OCI-LY1 (cell line): Measurements from ENCODE around the gene PTPRD.

ENCODE experiments used
- H2AFZ ChIP-seq: fragments of 200-600 bp; sonication (generic), shearing (Covaris generic); 2 replicates; pipeline ENCODE4 v1.6.0; 2014; ENCODE audit warnings: antibody characterized with exemption, mild to moderate bottlenecking, low read length
- H3F3A ChIP-seq: fragments of 200-600 bp; sonication (generic), shearing (Covaris generic); 2 replicates; pipeline ENCODE4 v1.6.0; 2014; ENCODE audit warnings: mild to moderate bottlenecking, antibody characterized with exemption, low read length, moderate library complexity; ENCODE audit not compliant: insufficient read depth
- H3K27ac ChIP-seq: fragments of 200-600 bp; sonication (generic); 2 replicates; pipeline ENCODE4 v1.5.1; 2014; ENCODE audit warnings: low read length, mixed run types, mild to moderate bottlenecking, low read depth; ENCODE audit not compliant: poor library complexity, severe bottlenecking
- H3K27me3 ChIP-seq: fragments of 200-600 bp; sonication (generic); 2 replicates; pipeline ENCODE4 v1.6.0; 2014; ENCODE audit warnings: antibody characterized with exemption, mild to moderate bottlenecking, low read length, moderate library complexity; ENCODE audit not compliant: insufficient read depth
- H3K36me3 ChIP-seq: fragments of 200-600 bp; sonication (generic); 2 replicates; pipeline ENCODE4 v1.6.1; 2014; ENCODE audit warnings: mild to moderate bottlenecking, antibody characterized with exemption, low read length, moderate library complexity, mixed read lengths; ENCODE audit not compliant: insufficient read depth
- H3K4me1 ChIP-seq: fragments of 200-600 bp; sonication (generic); 2 replicates; pipeline ENCODE4 v1.5.1; 2014; ENCODE audit warnings: mild to moderate bottlenecking, low read length, moderate library complexity; ENCODE audit not compliant: insufficient read depth, severe bottlenecking
- H3K4me2 ChIP-seq: fragments of 200-600 bp; sonication (generic), shearing (Covaris generic); 2 replicates; pipeline ENCODE4 v1.6.1; 2014; ENCODE audit warnings: low read length
- H3K4me3 ChIP-seq: fragments of 200-600 bp; sonication (generic); 2 replicates; pipeline ENCODE4 v1.5.1; 2014; ENCODE audit warnings: low read length, low read depth, mild to moderate bottlenecking, mixed read lengths; ENCODE audit not compliant: poor library complexity, severe bottlenecking
- H3K79me2 ChIP-seq: fragments of 200-600 bp; shearing (Covaris generic); 2 replicates; pipeline ENCODE4 v1.6.1; 2016; ENCODE audit warnings: mixed run types, low read length, mixed read lengths; ENCODE audit not compliant: insufficient read depth
- H3K9ac ChIP-seq: fragments of 200-600 bp; sonication (generic), shearing (Covaris generic); 2 replicates; pipeline ENCODE4 v1.6.1; 2014; ENCODE audit warnings: mild to moderate bottlenecking, low read length, mixed read lengths
- H3K9me2 ChIP-seq: fragments of 200-600 bp; sonication (generic), shearing (Covaris generic); 2 replicates; pipeline ENCODE4 v1.6.1; 2014; ENCODE audit warnings: low read depth, mild to moderate bottlenecking, low read length, mixed read lengths
- H3K9me3 ChIP-seq: fragments of 200-600 bp; shearing (Covaris generic); 2 replicates; pipeline ENCODE4 v1.6.1; 2014; ENCODE audit warnings: low read length, mixed read lengths
- H4K20me1 ChIP-seq: fragments of 200-600 bp; sonication (generic), shearing (Covaris generic); 2 replicates; pipeline ENCODE4 v1.6.0; 2016; ENCODE audit warnings: mild to moderate bottlenecking, low read length; ENCODE audit not compliant: insufficient read depth
- CTCF ChIP-seq: fragments of 200-600 bp; sonication (generic), shearing (Covaris generic); IDR thresholded peaks from 2 replicates; pipeline ENCODE4 v1.5.1; 2017; ENCODE audit warnings: mild to moderate bottlenecking, antibody characterized with exemption, low read length, moderate library complexity, mixed read lengths
- EZH2 ChIP-seq: fragments of 200-600 bp; sonication (generic), shearing (Covaris generic); IDR thresholded peaks from 2 replicates; pipeline ENCODE4 v1.8.0; 2017; ENCODE audit warnings: borderline replicate concordance, mixed run types, mild to moderate bottlenecking, antibody characterized with exemption, low read length, moderate library complexity, mixed read lengths

PTPRD gene

GRCh38 chr9:8349376-8349775 lies 2263.4 kb downstream of the PTPRD start:
- no peaks in the 10 kb centered on the region for H3F3A ChIP-seq
- no peak for TF ChIP-seq EZH2
- no peak for TF ChIP-seq CTCF
- H4K20me1 ChIP-seq, result no peaks in the 10 kb centered on the region
- no peaks in the 10 kb centered on the region for H3K9me2 ChIP-seq
- no peaks in the 10 kb centered on the region for H3K4me1 ChIP-seq
- no peak overlapping the region for H3K4me2 ChIP-seq
- no peak overlapping the region for H3K4me3 ChIP-seq
- no peaks in the 10 kb centered on the region for H3K79me2 ChIP-seq
- H3K9ac ChIP-seq, result no peak overlapping the region
- H3K27ac ChIP-seq, result no peak overlapping the region
- H3K27me3 ChIP-seq, result no peaks in the 10 kb centered on the region
- H3K36me3 ChIP-seq, result no peaks in the 10 kb centered on the region
- H2AFZ ChIP-seq, result no peak overlapping the region
- H3K9me3 ChIP-seq, result no peaks in the 10 kb centered on the region

GRCh38 chr9:8348756-8349155 lies 2264.0 kb downstream of the PTPRD start:
- Histone ChIP-seq H3K36me3 (no peaks in the 10 kb centered on the region), H3K4me1 (no peaks in the 10 kb centered on the region), H2AFZ (no peak overlapping the region), H3K9me2 (no peaks in the 10 kb centered on the region), H3K4me2 (no peak overlapping the region), H3K27me3 (no peaks in the 10 kb centered on the region), H4K20me1 (no peaks in the 10 kb centered on the region), H3K9ac (no peak overlapping the region), H3K9me3 (no peaks in the 10 kb centered on the region), H3K4me3 (no peak overlapping the region), H3K79me2 (no peaks in the 10 kb centered on the region), H3F3A (no peaks in the 10 kb centered on the region), H3K27ac (no peak overlapping the region)
- TF ChIP-seq EZH2, result no peak
- TF ChIP-seq CTCF, result no peak

GRCh38 chr9:8346296-8346695 lies 2266.5 kb downstream of the PTPRD start:
- Histone ChIP-seq H3F3A (no peaks in the 10 kb centered on the region), H2AFZ (no peak overlapping the region)
- TF ChIP-seq EZH2 (no peak), CTCF (no peak)

More at GRCh38 chr9:8346296-8346695, 2266.5 kb downstream of the PTPRD start:
- H3K4me3 ChIP-seq, result no peak overlapping the region
- H3K9me3 ChIP-seq, result no peaks in the 10 kb centered on the region
- no peak overlapping the region for H3K27ac ChIP-seq
- H3K4me2 ChIP-seq, result no peak overlapping the region
- no peaks in the 10 kb centered on the region for H4K20me1 ChIP-seq
- H3K36me3 ChIP-seq, result no peaks in the 10 kb centered on the region
- H3K9ac ChIP-seq, result no peak overlapping the region
- no peaks in the 10 kb centered on the region for H3K79me2 ChIP-seq
- H3K9me2 ChIP-seq, result no peaks in the 10 kb centered on the region
- no peaks in the 10 kb centered on the region for H3K4me1 ChIP-seq
- no peaks in the 10 kb centered on the region for H3K27me3 ChIP-seq
